ENCODE data around the gene HOXB2. TPM values are rescaled to one million over a fixed set of nuclear protein-coding genes. Genes with fewer than 3 reads are reported as not detected.

The HOXB2 gene
- polyA plus RNA-seq, 2 of the 4 experiments (the other 2 are of a cell fraction), result 0.65 to 2.6 TPM

DNA sequence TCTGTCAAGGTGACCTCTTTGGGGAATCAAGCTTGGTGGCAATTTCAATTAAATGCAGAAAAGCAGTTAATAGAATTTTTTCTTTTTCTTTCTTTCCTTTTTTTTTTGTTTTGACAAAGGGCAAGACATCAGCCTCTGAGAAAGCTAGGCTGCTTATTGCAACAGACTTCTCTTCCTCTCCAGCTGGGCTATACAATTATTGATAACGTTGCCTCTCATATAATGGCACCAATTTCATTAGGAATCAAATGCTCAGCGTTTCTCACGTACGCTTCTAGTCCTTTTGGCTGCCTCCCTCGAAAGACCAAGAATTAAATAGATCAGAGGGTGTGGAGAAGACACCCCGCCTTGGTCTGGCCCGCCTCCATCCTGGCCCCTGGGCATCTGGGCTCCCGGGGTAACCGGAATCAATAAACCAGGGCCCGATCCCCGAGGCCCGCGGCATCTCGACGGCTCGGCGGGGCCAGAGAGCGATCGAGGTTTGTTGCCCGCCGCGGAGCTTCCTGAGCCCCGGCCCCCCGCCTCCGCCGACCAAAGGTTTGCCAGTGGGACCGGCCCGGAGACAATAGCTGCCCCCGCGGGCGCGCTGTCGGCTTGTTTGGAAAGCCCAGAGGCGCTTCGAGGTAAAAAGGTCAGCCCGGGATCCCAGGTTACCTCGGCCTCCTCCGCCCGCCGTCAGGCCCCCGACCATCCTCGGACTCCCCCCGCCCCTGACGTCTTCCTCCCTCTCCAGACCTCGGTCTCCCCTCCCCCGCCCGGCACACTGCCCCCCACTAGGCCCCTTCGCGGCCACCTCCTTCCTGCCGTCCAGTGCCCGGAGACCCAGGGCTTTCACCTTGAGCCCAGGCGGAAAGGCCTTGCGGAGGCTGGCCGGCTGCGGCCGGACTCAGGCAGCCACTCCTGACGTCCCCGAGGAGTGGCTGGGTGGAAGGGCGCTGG is 18.0 kb downstream of the HOXB2 start:
- TF ChIP-seq POLR2A (IDR thresholded peaks at IDR 0.05; ENCODE audit: low read length), result no peak
- no peak for TF ChIP-seq ZNF302 (CRISPR knock-in tag; IDR thresholded peaks at IDR 0.05)
- TF ChIP-seq ZFP36 (IDR thresholded peaks at IDR 0.05; ENCODE audit: borderline replicate concordance, partially characterized antibody), result no peak
- no peak for TF ChIP-seq EP300 (IDR thresholded peaks at IDR 0.05)
- TF ChIP-seq HOXB5 (CRISPR knock-in tag; IDR thresholded peaks at IDR 0.05), result no peak
- TF ChIP-seq, protein P1, sequence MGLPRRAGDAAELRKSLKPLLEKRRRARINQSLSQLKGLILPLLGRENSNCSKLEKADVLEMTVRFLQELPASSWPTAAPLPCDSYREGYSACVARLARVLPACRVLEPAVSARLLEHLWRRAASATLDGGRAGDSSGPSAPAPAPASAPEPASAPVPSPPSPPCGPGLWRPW (IDR thresholded peaks at IDR 0.05), result no peak
- TF ChIP-seq, protein P2, sequence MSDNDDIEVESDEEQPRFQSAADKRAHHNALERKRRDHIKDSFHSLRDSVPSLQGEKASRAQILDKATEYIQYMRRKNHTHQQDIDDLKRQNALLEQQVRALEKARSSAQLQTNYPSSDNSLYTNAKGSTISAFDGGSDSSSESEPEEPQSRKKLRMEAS (IDR thresholded peaks at IDR 0.05), result no peak
- no peak for TF ChIP-seq MAZ (IDR thresholded peaks at IDR 0.05; ENCODE audit: borderline replicate concordance, low read depth, low read length)
- TF ChIP-seq HEYL (CRISPR knock-in tag; IDR thresholded peaks at IDR 0.05), result no peak
- no peak for TF ChIP-seq CHD4 (IDR thresholded peaks at IDR 0.05; ENCODE audit: borderline replicate concordance)
- no peak for TF ChIP-seq NFE2L2 (conservative IDR thresholded peaks at IDR 0.05; ENCODE audit: low read length)
- no peak for TF ChIP-seq CBX2 (IDR thresholded peaks at IDR 0.05; ENCODE audit: borderline replicate concordance, low read depth)
- TF ChIP-seq, protein P3, sequence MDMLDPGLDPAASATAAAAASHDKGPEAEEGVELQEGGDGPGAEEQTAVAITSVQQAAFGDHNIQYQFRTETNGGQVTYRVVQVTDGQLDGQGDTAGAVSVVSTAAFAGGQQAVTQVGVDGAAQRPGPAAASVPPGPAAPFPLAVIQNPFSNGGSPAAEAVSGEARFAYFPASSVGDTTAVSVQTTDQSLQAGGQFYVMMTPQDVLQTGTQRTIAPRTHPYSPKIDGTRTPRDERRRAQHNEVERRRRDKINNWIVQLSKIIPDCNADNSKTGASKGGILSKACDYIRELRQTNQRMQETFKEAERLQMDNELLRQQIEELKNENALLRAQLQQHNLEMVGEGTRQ (IDR thresholded peaks at IDR 0.05), result no peak
- no peak for TF ChIP-seq FOSB (CRISPR knock-in tag; IDR thresholded peaks at IDR 0.05)
- no peak for TF ChIP-seq TFCP2L1 (CRISPR knock-in tag; IDR thresholded peaks at IDR 0.05)
- no peak for TF ChIP-seq RAD21 (conservative IDR thresholded peaks at IDR 0.05 in 1 of 2, IDR thresholded peaks at IDR 0.05 in 1 of 2)
- no peak for TF ChIP-seq CEBPB (IDR thresholded peaks at IDR 0.05)
- no peaks in the 10 kb centered on the region for H3K9me3 ChIP-seq
- H3K4me2 ChIP-seq, result no peak overlapping the region
- ChIA-PET POLR2A (no interaction called here), CTCF (no interaction called here)
- DNase-seq (ENCODE audit: low read depth in 1 of 2, low spot score in 1 of 2), result no peak
- WGBS (ENCODE audit: missing lambda C conversion rate), result 95% methylated on average over 47 of the region's 59 CpGs
- H3K27ac ChIP-seq, result peak overlapping the region in 1 of 2 experiments; percentile 31; a peak in 1 of 6 replicates
- H3K4me1 ChIP-seq, result peaks cover 16% of the 10 kb centered on the region
- FAIRE-seq, result no peak
- no peak for ATAC-seq
- no peak overlapping the region for H3K4me3 ChIP-seq

DNA sequence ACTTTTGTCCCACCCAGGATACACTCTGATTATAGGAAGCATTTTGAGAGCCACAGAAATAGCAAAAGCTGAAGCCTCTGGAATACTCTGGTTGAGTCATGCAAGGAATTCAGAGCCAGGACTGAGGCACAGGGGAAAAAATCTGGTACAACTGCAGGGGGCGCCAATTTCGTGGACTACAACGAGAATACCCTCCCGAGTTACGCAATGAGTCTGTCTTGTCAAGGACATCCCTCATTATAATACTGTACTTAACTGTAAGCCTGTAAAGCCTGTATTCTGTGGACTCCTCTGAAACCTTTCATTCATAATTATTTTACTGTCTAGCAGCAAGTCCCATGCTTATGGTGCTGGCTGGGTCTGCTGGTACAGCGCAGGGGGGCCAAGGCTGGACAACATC is 21.9 kb downstream of the HOXB2 start:
- FAIRE-seq (no peak), DNase-seq (ENCODE audit: low read depth in 1 of 2, low spot score in 1 of 2) (peak in 1 of 2 experiments; percentile 48), ATAC-seq (no peak)
- 53% methylated on average over 6 of the region's 6 CpGs for WGBS (ENCODE audit: missing lambda C conversion rate)
- Histone ChIP-seq H3K4me2 (peak overlapping the region; percentile 66), H3K9me3 (no peaks in the 10 kb centered on the region), H3K4me1 (peaks cover 37% of the 10 kb centered on the region), H3K27ac (peak overlapping the region; percentile 77 to 80), H3K4me3 (no peak overlapping the region)
- CTCF ChIA-PET, result interaction anchor here (0.7 to 2.1 kb wide), 9 partner anchors 9 to 187 kb away, joined by 3 to 7 read pairs (median 4); no protein-coding TSS in a partner anchor
- POLR2A ChIA-PET, result interaction anchor here (0.7 kb wide), 1 partner anchor 17 kb away, joined by 3 read pairs; no protein-coding TSS in a partner anchor
- TF ChIP-seq POLR2A (IDR thresholded peaks at IDR 0.05; ENCODE audit: low read length) (no peak), PHF8 (IDR thresholded peaks at IDR 0.05; ENCODE audit: borderline replicate concordance, low read depth) (no peak), ZNF302 (CRISPR knock-in tag; IDR thresholded peaks at IDR 0.05) (no peak), CHD4 (IDR thresholded peaks at IDR 0.05; ENCODE audit: borderline replicate concordance) (peak; percentile 95), MAZ (IDR thresholded peaks at IDR 0.05; ENCODE audit: borderline replicate concordance, low read depth, low read length) (no peak), TP53 (CRISPR knock-in tag; IDR thresholded peaks at IDR 0.05) (no peak), EHMT2 (IDR thresholded peaks at IDR 0.05; ENCODE audit: low read depth) (no peak), FOSB (CRISPR knock-in tag; IDR thresholded peaks at IDR 0.05) (no peak), FOSL2 (IDR thresholded peaks at IDR 0.05) (no peak), FOSL2 (CRISPR knock-in tag; IDR thresholded peaks at IDR 0.05) (no peak), CEBPB (IDR thresholded peaks at IDR 0.05) (peak; percentile 68 to 88; a peak in 3 of 4 replicates), HDAC2 (IDR thresholded peaks at IDR 0.05) (no peak), KDM5A (IDR thresholded peaks at IDR 0.05) (no peak), RFX5 (IDR thresholded peaks at IDR 0.05) (no peak), HOXB13 (CRISPR knock-in tag; IDR thresholded peaks at IDR 0.05; ENCODE audit: low read depth) (no peak), RCOR1 (IDR thresholded peaks at IDR 0.05; ENCODE audit: low read depth, low read length) (peak; percentile 21; the same call in 1 of the 2 replicates)
- TF ChIP-seq, protein P4, sequence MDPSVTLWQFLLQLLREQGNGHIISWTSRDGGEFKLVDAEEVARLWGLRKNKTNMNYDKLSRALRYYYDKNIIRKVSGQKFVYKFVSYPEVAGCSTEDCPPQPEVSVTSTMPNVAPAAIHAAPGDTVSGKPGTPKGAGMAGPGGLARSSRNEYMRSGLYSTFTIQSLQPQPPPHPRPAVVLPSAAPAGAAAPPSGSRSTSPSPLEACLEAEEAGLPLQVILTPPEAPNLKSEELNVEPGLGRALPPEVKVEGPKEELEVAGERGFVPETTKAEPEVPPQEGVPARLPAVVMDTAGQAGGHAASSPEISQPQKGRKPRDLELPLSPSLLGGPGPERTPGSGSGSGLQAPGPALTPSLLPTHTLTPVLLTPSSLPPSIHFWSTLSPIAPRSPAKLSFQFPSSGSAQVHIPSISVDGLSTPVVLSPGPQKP (IDR thresholded peaks at IDR 0.05; ENCODE audit: low read depth, low read length), result no peak
- TF ChIP-seq, protein P5, sequence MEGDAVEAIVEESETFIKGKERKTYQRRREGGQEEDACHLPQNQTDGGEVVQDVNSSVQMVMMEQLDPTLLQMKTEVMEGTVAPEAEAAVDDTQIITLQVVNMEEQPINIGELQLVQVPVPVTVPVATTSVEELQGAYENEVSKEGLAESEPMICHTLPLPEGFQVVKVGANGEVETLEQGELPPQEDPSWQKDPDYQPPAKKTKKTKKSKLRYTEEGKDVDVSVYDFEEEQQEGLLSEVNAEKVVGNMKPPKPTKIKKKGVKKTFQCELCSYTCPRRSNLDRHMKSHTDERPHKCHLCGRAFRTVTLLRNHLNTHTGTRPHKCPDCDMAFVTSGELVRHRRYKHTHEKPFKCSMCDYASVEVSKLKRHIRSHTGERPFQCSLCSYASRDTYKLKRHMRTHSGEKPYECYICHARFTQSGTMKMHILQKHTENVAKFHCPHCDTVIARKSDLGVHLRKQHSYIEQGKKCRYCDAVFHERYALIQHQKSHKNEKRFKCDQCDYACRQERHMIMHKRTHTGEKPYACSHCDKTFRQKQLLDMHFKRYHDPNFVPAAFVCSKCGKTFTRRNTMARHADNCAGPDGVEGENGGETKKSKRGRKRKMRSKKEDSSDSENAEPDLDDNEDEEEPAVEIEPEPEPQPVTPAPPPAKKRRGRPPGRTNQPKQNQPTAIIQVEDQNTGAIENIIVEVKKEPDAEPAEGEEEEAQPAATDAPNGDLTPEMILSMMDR (IDR thresholded peaks at IDR 0.05), result peak; percentile 39
- TF ChIP-seq, protein P6, sequence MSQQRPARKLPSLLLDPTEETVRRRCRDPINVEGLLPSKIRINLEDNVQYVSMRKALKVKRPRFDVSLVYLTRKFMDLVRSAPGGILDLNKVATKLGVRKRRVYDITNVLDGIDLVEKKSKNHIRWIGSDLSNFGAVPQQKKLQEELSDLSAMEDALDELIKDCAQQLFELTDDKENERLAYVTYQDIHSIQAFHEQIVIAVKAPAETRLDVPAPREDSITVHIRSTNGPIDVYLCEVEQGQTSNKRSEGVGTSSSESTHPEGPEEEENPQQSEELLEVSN (IDR thresholded peaks at IDR 0.05; ENCODE audit: borderline replicate concordance, low read depth), result no peak
- TF ChIP-seq, protein P7, sequence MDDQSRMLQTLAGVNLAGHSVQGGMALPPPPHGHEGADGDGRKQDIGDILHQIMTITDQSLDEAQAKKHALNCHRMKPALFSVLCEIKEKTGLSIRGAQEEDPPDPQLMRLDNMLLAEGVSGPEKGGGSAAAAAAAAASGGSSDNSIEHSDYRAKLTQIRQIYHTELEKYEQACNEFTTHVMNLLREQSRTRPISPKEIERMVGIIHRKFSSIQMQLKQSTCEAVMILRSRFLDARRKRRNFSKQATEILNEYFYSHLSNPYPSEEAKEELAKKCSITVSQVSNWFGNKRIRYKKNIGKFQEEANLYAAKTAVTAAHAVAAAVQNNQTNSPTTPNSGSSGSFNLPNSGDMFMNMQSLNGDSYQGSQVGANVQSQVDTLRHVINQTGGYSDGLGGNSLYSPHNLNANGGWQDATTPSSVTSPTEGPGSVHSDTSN (IDR thresholded peaks at IDR 0.05), result no peak

All from A549 (cell line).